Right atrium auricular region (tissue), 2 donors: ENCODE data around the gene NTN4. TPM values are rescaled to one million over a fixed set of nuclear protein-coding genes. Genes with fewer than 3 reads are reported as not detected.

ENCODE experiments used
- DNase-seq: peaks from one replicate; pipeline ENCODE4 v3.0.0-alpha.2; 2019; ENCODE audit warnings: low spot score
- H3K27ac ChIP-seq, 2 donors: fragments of 200-600 bp; sonication (generic); 1 replicate in 1 of 2; 2 replicates in 1 of 2; pipeline ENCODE4 v1.5.1; 2016 to 2019
- H3K27me3 ChIP-seq, 2 donors: fragments of 200-600 bp; sonication (generic); one replicate each; pipeline versions ENCODE4 v1.5.1 to v1.6.0; 2017 to 2019
- H3K36me3 ChIP-seq: fragments of 200-600 bp; sonication (generic); one replicate; pipeline ENCODE4 v1.5.1; 2016
- H3K4me1 ChIP-seq, 2 donors: fragments of 200-600 bp; sonication (generic); one replicate each; pipeline versions ENCODE4 v1.5.1 to v1.6.0; 2017 to 2019
- H3K4me3 ChIP-seq, 2 donors: fragments of 200-600 bp; sonication (generic); 1 replicate in 1 of 2; 2 replicates in 1 of 2; pipeline ENCODE4 v1.5.1; 2017 to 2019; ENCODE audit warnings: mild to moderate bottlenecking in 1 of 2, moderate library complexity in 1 of 2
- H3K9me3 ChIP-seq, 2 donors: fragments of 200-600 bp; sonication (generic); one replicate each; pipeline ENCODE4 v1.5.1; 2019
- CTCF ChIP-seq, 2 donors: fragments of 200-600 bp; sonication (generic); IDR thresholded peaks; one replicate each; pipeline ENCODE4 v1.5.1; 2019; ENCODE audit warnings: antibody characterized with exemption in 2 of 2
- total RNA-seq, 2 donors: library from RNA; depleted of rRNA; stranded (reverse); fragments of >200 nt; gene quantifications; one replicate each; pipeline ENCODE4 v1.1.0, GENCODE V29; 2016

Gene NTN4
- total RNA-seq, 2 donors from 2014 or later: 69.0 to 85.3 TPM

GRCh38 chr12:95763809-95764253 lies 26.7 kb downstream of the NTN4 start:
- Histone ChIP-seq H3K9me3 (peaks cover 0 to 12% of the 10 kb centered on the region in 2 donors), H3K4me1 (peaks cover 0 to 54% of the 10 kb centered on the region in 2 donors), H3K27me3 (no peaks in the 10 kb centered on the region), H3K27ac (peak overlapping the region; percentile 29 to 46), H3K4me3 (no peak overlapping the region), H3K36me3 (no peaks in the 10 kb centered on the region)
- no peak for TF ChIP-seq CTCF (IDR thresholded peaks at IDR 0.05)
- no peak for DNase-seq

- no peak overlapping the region for H3K4me3 ChIP-seq
- H3K27ac ChIP-seq: peak overlapping the region; percentile 4 to 45
- H3K36me3 ChIP-seq: no peaks in the 10 kb centered on the region
- H3K27me3 ChIP-seq: no peaks in the 10 kb centered on the region
- H3K4me1 ChIP-seq: peaks cover 0 to 50% of the 10 kb centered on the region in 2 donors
- H3K9me3 ChIP-seq: peaks cover 0 to 12% of the 10 kb centered on the region in 2 donors
- no peak for TF ChIP-seq CTCF (IDR thresholded peaks at IDR 0.05)
- DNase-seq: no peak
Measured at GRCh38 chr12:95762123-95762785, 28.3 kb downstream of the NTN4 start.

- Histone ChIP-seq H3K27ac (peak overlapping the region in 1 of 2 donors; percentile 30), H3K4me1 (peaks cover 0 to 49% of the 10 kb centered on the region in 2 donors)
- no peak for TF ChIP-seq CTCF (IDR thresholded peaks at IDR 0.05)
Measured at GRCh38 chr12:95760371-95760770, 30.2 kb downstream of the NTN4 start.

GRCh38 chr12:95759718-95760117 lies 30.8 kb downstream of the NTN4 start:
- DNase-seq: no peak
- H3K27ac ChIP-seq: no peak overlapping the region
- TF ChIP-seq CTCF (IDR thresholded peaks at IDR 0.05): no peak
- H3K4me3 ChIP-seq: no peak overlapping the region
- H3K9me3 ChIP-seq: peaks cover 0 to 12% of the 10 kb centered on the region in 2 donors
- no peaks in the 10 kb centered on the region for H3K36me3 ChIP-seq
- H3K4me1 ChIP-seq: peaks cover 0 to 44% of the 10 kb centered on the region in 2 donors
- no peaks in the 10 kb centered on the region for H3K27me3 ChIP-seq

More at GRCh38 chr12:95760371-95760770, 30.2 kb downstream of the NTN4 start:
- no peak for DNase-seq
- H3K4me3 ChIP-seq: no peak overlapping the region
- no peaks in the 10 kb centered on the region for H3K27me3 ChIP-seq
- no peaks in the 10 kb centered on the region for H3K36me3 ChIP-seq
- peaks cover 0 to 12% of the 10 kb centered on the region in 2 donors for H3K9me3 ChIP-seq

GRCh38 chr12:95759039-95759438 lies 31.5 kb downstream of the NTN4 start:
- Histone ChIP-seq H3K27ac (no peak overlapping the region), H3K36me3 (no peaks in the 10 kb centered on the region), H3K27me3 (no peaks in the 10 kb centered on the region), H3K9me3 (peaks cover 0 to 12% of the 10 kb centered on the region in 2 donors), H3K4me1 (peaks cover 0 to 38% of the 10 kb centered on the region in 2 donors), H3K4me3 (no peak overlapping the region)
- no peak for DNase-seq
- no peak for TF ChIP-seq CTCF (IDR thresholded peaks at IDR 0.05)
